HL-60 (cell line): Measurements from ENCODE around the gene B3GAT2.

Source experiments
- DNase-seq, 2 experiments: peaks; one replicate each; pipeline ENCODE4 v3.0.0-alpha.2; 2010 to 2020; ENCODE audit warnings: low read depth in 1 of 2, low spot score in 1 of 2
- H3K27ac ChIP-seq: fragments of 250-450 bp; sonication (Bioruptor Pico); replicated peaks from 2 replicates; pipeline ENCODE4 v1.5.1; 2020; ENCODE audit warnings: mild to moderate bottlenecking, moderate library complexity
- H3K27me3 ChIP-seq: fragments of 250-450 bp; sonication (Bioruptor Pico); 2 replicates; pipeline ENCODE4 v1.5.1; 2021; ENCODE audit warnings: mild to moderate bottlenecking, moderate library complexity; ENCODE audit not compliant: insufficient read depth, poor library complexity, severe bottlenecking
- H3K4me3 ChIP-seq: replicated peaks from 2 replicates; pipeline ENCODE4 v1.5.1; 2011; ENCODE audit warnings: mild to moderate bottlenecking, control low read depth, low read length; ENCODE audit not compliant: insufficient read depth
- CTCF ChIP-seq: IDR thresholded peaks from one replicate; pipeline ENCODE4 v1.5.1; 2011; ENCODE audit warnings: low read length, control low read depth, inconsistent platforms; ENCODE audit not compliant: insufficient read depth
- GABPA ChIP-seq: IDR thresholded peaks from 2 replicates; pipeline ENCODE4 v1.6.1; 2012; ENCODE audit warnings: low read depth
- POLR2AphosphoS5 ChIP-seq: IDR thresholded peaks from 2 replicates; pipeline ENCODE4 v1.6.1; 2012; ENCODE audit warnings: low read depth
- REST ChIP-seq: IDR thresholded peaks from 2 replicates; pipeline ENCODE4 v1.6.1; 2012; ENCODE audit warnings: low read depth; ENCODE audit not compliant: insufficient replicate concordance
- SPI1 ChIP-seq: IDR thresholded peaks from 2 replicates; pipeline ENCODE4 v1.6.1; 2012; ENCODE audit warnings: low read depth, mild to moderate bottlenecking, borderline replicate concordance

B3GAT2 gene

GRCh38 chr6:70884074-70884983 lies 72.5 kb downstream of the B3GAT2 start:
- peak; percentile 3 to 59 for DNase-seq
- H3K27ac ChIP-seq, result no peak overlapping the region
- TF ChIP-seq REST (no peak), SPI1 (no peak), GABPA (no peak), CTCF (peak; percentile 44)
- no peak overlapping the region for H3K4me3 ChIP-seq
- H3K27me3 ChIP-seq, result no peaks in the 10 kb centered on the region

GRCh38 chr6:70879496-70879895 lies 77.4 kb downstream of the B3GAT2 start:
- DNase-seq, result no peak
- no peak overlapping the region for H3K4me3 ChIP-seq
- TF ChIP-seq SPI1, result no peak
- TF ChIP-seq REST, result no peak
- TF ChIP-seq CTCF, result no peak
- no peak for TF ChIP-seq GABPA
- TF ChIP-seq POLR2AphosphoS5, result no peak
- no peaks in the 10 kb centered on the region for H3K27me3 ChIP-seq
- no peak overlapping the region for H3K27ac ChIP-seq

- DNase-seq, result no peak
- TF ChIP-seq GABPA (no peak), POLR2AphosphoS5 (no peak), SPI1 (no peak), REST (no peak), CTCF (no peak)
- no peak overlapping the region for H3K4me3 ChIP-seq
Measured at GRCh38 chr6:70874181-70874913, 82.5 kb downstream of the B3GAT2 start.

More at GRCh38 chr6:70874181-70874913, 82.5 kb downstream of the B3GAT2 start:
- H3K27ac ChIP-seq, result no peak overlapping the region
- H3K27me3 ChIP-seq, result peaks cover 2% of the 10 kb centered on the region
